NT2/D1 (cell line): Measurements from ENCODE around the gene WBP2NL.
A peak's percentile ranks its signal among the peaks of the same experiment; 100 is the strongest.

ENCODE experiments used
- DNase-seq: peaks from one replicate; pipeline ENCODE4 v3.0.0-alpha.2; 2011; ENCODE audit warnings: low read depth, low spot score
- H3K27me3 ChIP-seq: 2 replicates; pipeline ENCODE4 v1.6.0; 2011; ENCODE audit warnings: mild to moderate bottlenecking; ENCODE audit not compliant: insufficient read length, insufficient read depth
- H3K36me3 ChIP-seq: 2 replicates; pipeline ENCODE4 v1.6.1; 2011; ENCODE audit warnings: mild to moderate bottlenecking, low read length, mixed read lengths; ENCODE audit not compliant: insufficient read depth, insufficient read length
- H3K4me1 ChIP-seq: 2 replicates; pipeline ENCODE4 v1.5.1; 2011; ENCODE audit not compliant: insufficient read depth, insufficient read length
- H3K4me3 ChIP-seq: 2 replicates; pipeline ENCODE4 v1.5.1; 2011; ENCODE audit warnings: low read depth; ENCODE audit not compliant: insufficient read length
- H3K9ac ChIP-seq: 2 replicates; pipeline ENCODE4 v1.6.0; 2011; ENCODE audit warnings: low read depth; ENCODE audit not compliant: insufficient read length
- H3K9me3 ChIP-seq: 2 replicates; pipeline ENCODE4 v1.5.1; 2011; ENCODE audit warnings: mild to moderate bottlenecking, low read length; ENCODE audit not compliant: insufficient read depth
- SUZ12 ChIP-seq: IDR thresholded peaks from 2 replicates; pipeline ENCODE4 v1.6.1; 2011; ENCODE audit not compliant: insufficient read length, insufficient read depth; ENCODE audit errors: extremely low read depth
- YY1 ChIP-seq: IDR thresholded peaks from 2 replicates; pipeline ENCODE4 v1.6.1; 2011; ENCODE audit not compliant: insufficient read length, insufficient read depth
- ZNF274 ChIP-seq: IDR thresholded peaks from 2 replicates; pipeline ENCODE4 v1.6.1; 2011; ENCODE audit warnings: mild to moderate bottlenecking, low read depth, low read length

The WBP2NL gene

GRCh38 chr22:41971431-41971830 lies 27.2 kb upstream of the WBP2NL start:
- H3K27me3 ChIP-seq: peaks cover 35% of the 10 kb centered on the region
- H3K36me3 ChIP-seq: no peaks in the 10 kb centered on the region
- H3K4me3 ChIP-seq: no peak overlapping the region
- no peak overlapping the region for H3K9ac ChIP-seq
- DNase-seq: no peak
- peaks cover 17% of the 10 kb centered on the region for H3K4me1 ChIP-seq
- no peak for TF ChIP-seq SUZ12
- TF ChIP-seq ZNF274: no peak
- no peak for TF ChIP-seq YY1
- H3K9me3 ChIP-seq: peaks cover 7% of the 10 kb centered on the region; the same call in 1 of the 2 replicates

- Histone ChIP-seq H3K9me3 (peaks cover 7% of the 10 kb centered on the region; the same call in 1 of the 2 replicates), H3K9ac (no peak overlapping the region), H3K4me3 (no peak overlapping the region), H3K27me3 (peaks cover 54% of the 10 kb centered on the region), H3K36me3 (no peaks in the 10 kb centered on the region), H3K4me1 (peaks cover 12% of the 10 kb centered on the region)
- no peak for DNase-seq
- TF ChIP-seq YY1 (no peak), ZNF274 (no peak), SUZ12 (no peak)
Measured at GRCh38 chr22:41974691-41975290, 23.8 kb upstream of the WBP2NL start.

GRCh38 chr22:41975299-41976069 lies 23.1 kb upstream of the WBP2NL start:
- peaks cover 6% of the 10 kb centered on the region for H3K4me1 ChIP-seq
- TF ChIP-seq ZNF274 (no peak), SUZ12 (no peak), YY1 (no peak)
- H3K4me3 ChIP-seq: no peak overlapping the region
- peaks cover 54% of the 10 kb centered on the region for H3K27me3 ChIP-seq
- DNase-seq: no peak
- no peak overlapping the region for H3K9ac ChIP-seq
- H3K9me3 ChIP-seq: peaks cover 7% of the 10 kb centered on the region; the same call in 1 of the 2 replicates
- no peaks in the 10 kb centered on the region for H3K36me3 ChIP-seq

DNA sequence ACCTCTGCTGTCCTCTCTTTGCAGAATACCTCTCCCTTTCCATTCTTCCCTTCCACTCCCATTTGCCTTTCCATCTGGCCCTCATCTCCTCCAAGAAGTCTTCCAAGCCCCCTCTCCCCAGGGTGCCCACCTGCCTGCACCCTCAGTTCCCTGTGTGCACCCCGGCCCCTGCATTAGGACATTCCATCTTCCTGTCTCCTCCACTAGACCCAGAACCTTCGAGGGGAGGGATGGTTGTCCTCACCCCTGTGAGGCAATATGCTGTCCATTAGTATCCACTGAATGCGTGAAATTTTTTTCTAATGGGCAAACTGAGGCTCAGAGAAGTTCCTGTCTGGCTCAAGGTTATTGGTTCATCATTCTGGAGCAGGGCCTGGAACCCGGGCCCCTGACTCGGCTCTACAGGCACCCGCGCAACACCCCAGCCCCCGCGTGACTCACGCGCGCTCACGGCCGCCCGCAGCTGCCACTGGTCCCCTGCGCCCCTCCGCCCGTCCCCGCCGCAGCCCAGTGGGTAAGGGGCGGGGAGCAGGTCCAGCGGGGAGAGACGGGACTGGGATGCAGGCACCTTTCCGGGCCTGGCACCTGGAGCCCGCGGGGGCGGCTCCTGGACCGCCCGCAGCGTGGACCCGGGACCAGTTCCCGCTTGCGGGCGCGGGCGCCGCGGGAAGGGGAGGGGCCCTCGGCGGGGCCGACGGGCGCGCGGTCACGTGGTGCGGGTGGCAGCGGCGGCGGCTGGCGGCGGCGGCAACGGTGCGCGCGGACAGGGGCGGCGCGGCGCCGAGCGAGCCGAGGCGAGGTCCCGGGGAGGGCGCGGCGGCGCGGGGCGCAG lies 22.3 kb upstream of the WBP2NL start:
- Histone ChIP-seq H3K36me3 (no peaks in the 10 kb centered on the region), H3K27me3 (peaks cover 48% of the 10 kb centered on the region), H3K9ac (no peak overlapping the region), H3K9me3 (peaks cover 4% of the 10 kb centered on the region; the same call in 1 of the 2 replicates), H3K4me1 (peaks cover 6% of the 10 kb centered on the region), H3K4me3 (peak overlapping the region; percentile 36)
- no peak for TF ChIP-seq YY1
- TF ChIP-seq ZNF274: no peak
- no peak for TF ChIP-seq SUZ12
- DNase-seq: no peak

- H3K9ac ChIP-seq: peak overlapping the region; percentile 79
- H3K9me3 ChIP-seq: no peaks in the 10 kb centered on the region
- peaks cover 43% of the 10 kb centered on the region for H3K27me3 ChIP-seq
- no peak for TF ChIP-seq ZNF274
- TF ChIP-seq YY1: no peak
- TF ChIP-seq SUZ12: no peak
- H3K4me3 ChIP-seq: peak overlapping the region; percentile 59
- no peaks in the 10 kb centered on the region for H3K36me3 ChIP-seq
- H3K4me1 ChIP-seq: peaks cover 6% of the 10 kb centered on the region
- no peak for DNase-seq
Measured at GRCh38 chr22:41976961-41977566, 21.5 kb upstream of the WBP2NL start.

GRCh38 chr22:41978732-41979131 lies 19.9 kb upstream of the WBP2NL start:
- no peaks in the 10 kb centered on the region for H3K36me3 ChIP-seq
- H3K4me3 ChIP-seq: no peak overlapping the region
- no peak for DNase-seq
- no peaks in the 10 kb centered on the region for H3K9me3 ChIP-seq
- H3K27me3 ChIP-seq: peaks cover 36% of the 10 kb centered on the region
- peaks cover 6% of the 10 kb centered on the region for H3K4me1 ChIP-seq
- H3K9ac ChIP-seq: no peak overlapping the region
- TF ChIP-seq SUZ12 (no peak), ZNF274 (no peak), YY1 (no peak)
